Transverse colon (tissue), 4 donors: ENCODE measurements around the gene RIPOR3. TPM values are rescaled to one million over a fixed set of nuclear protein-coding genes. Genes with fewer than 3 reads are reported as not detected.

Experiments
- DNase-seq: peaks from one replicate; pipeline ENCODE4 v3.0.0-alpha.2; 2019
- H3K27ac ChIP-seq, 4 donors: fragments of 200-600 bp; sonication (generic); 2 replicates each; pipeline ENCODE4 v1.5.1; 2016 to 2018; ENCODE audit warnings: inconsistent platforms in 4 of 4
- H3K27me3 ChIP-seq: fragments of 200-600 bp; sonication (generic); 2 replicates; pipeline ENCODE4 v1.5.1; 2017; ENCODE audit warnings: inconsistent platforms
- H3K36me3 ChIP-seq, 4 donors: fragments of 200-600 bp; sonication (generic); 2 replicates each; pipeline ENCODE4 v1.5.1; 2017 to 2019; ENCODE audit warnings: inconsistent platforms in 4 of 4
- H3K4me1 ChIP-seq, 4 donors: fragments of 200-600 bp; sonication (generic); 2 replicates each; pipeline ENCODE4 v1.5.1; 2017 to 2020; ENCODE audit warnings: inconsistent platforms in 4 of 4
- H3K4me3 ChIP-seq, 4 donors: fragments of 200-600 bp; sonication (generic); 1 replicate in 1 of 4; 2 replicates in 3 of 4; pipeline versions ENCODE4 v1.5.1 to v1.6.1; 2017 to 2019; ENCODE audit warnings: inconsistent platforms in 4 of 4
- H3K9me3 ChIP-seq, 2 donors: fragments of 200-600 bp; sonication (generic); 2 replicates each; pipeline ENCODE4 v1.5.1; 2017 to 2019; ENCODE audit warnings: inconsistent platforms in 2 of 2
- EP300 ChIP-seq: sonication (generic); formaldehyde crosslinking; IDR thresholded peaks from one replicate; pipeline ENCODE4 v1.6.1; 2017; ENCODE audit warnings: antibody characterized with exemption, low read depth
- POLR2A ChIP-seq: fragments of 450-650 bp; IDR thresholded peaks from one replicate; pipeline ENCODE4 v1.6.1; 2016; ENCODE audit warnings: antibody characterized with exemption, mild to moderate bottlenecking, moderate library complexity
- POLR2AphosphoS5 ChIP-seq, 3 donors: sonication (generic); formaldehyde crosslinking; IDR thresholded peaks; one replicate each; pipeline ENCODE4 v1.6.1; 2016; ENCODE audit warnings: antibody characterized with exemption in 3 of 3
- whole genome bisulfite sequencing, 2 donors: methylation state at CpG; one replicate each; pipeline ENCODE4 v1.1.5; 2018; ENCODE audit warnings: low coverage in 1 of 2; 5-methylcytosine and 5-hydroxymethylcytosine counted together
- in situ Hi-C, 4 donors: fragments of 200-750 bp; cut with MboI; loops; one replicate each; pipeline versions ENCODE4 v1.15.0 to v1.15.1; 2017; ENCODE audit warnings: low sequenced_read_pairs in 3 of 4, low pct_ligation_motif_present in 1 of 4, low pct_unique_long_range_greater_than_20kb in 1 of 4
- intact Hi-C: fragments of 100-400 bp; cut with DNase I; formaldehyde crosslinking; loops from one replicate; pipeline ENCODE4 v1.15.1; 2023; ENCODE audit warnings: low total_unique reads
- total RNA-seq, 4 donors: library from RNA; depleted of rRNA; stranded (reverse); fragments of >200 nt; gene quantifications; one replicate each; pipeline ENCODE4 v1.1.0, GENCODE V29; 2016
- TF ChIP-seq, protein P1 (sequence below), 5 experiments: fragments of 200-600 bp in 3 of 5; fragments of 450-650 bp in 2 of 5; sonication (generic) in 3 of 5; IDR thresholded peaks; 1 replicate in 2 of 5; 2 replicates in 3 of 5; pipeline ENCODE4 v1.5.1; 2016 to 2017; ENCODE audit warnings: antibody characterized with exemption in 5 of 5, inconsistent platforms in 3 of 5, mild to moderate bottlenecking in 2 of 5, moderate library complexity in 1 of 5

RIPOR3 gene
- total RNA-seq, 4 donors from 2014 or later: 4.6 to 15.7 (median 8.7) TPM

DNA sequence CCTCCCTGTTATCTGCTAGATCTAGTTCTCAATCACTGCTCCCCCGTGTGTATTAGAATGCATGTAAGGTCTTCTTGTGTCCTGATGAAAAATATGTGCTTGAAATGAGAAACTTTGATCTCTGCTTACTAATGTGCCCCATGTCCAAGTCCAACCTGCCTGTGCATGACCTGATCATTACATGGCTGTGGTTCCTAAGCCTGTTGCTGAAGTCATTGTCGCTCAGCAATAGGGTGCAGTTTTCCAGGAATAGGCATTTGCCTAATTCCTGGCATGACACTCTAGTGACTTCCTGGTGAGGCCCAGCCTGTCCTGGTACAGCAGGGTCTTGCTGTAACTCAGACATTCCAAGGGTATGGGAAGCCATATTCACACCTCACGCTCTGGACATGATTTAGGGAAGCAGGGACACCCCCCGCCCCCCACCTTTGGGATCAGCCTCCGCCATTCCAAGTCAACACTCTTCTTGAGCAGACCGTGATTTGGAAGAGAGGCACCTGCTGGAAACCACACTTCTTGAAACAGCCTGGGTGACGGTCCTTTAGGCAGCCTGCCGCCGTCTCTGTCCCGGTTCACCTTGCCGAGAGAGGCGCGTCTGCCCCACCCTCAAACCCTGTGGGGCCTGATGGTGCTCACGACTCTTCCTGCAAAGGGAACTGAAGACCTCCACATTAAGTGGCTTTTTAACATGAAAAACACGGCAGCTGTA, 107.7 kb downstream of the RIPOR3 start:
- Histone ChIP-seq H3K27me3 (no peaks in the 10 kb centered on the region), H3K4me3 (no peak overlapping the region), H3K4me1 (peaks cover 0 to 5% (median 1%) of the 10 kb centered on the region in 4 donors), H3K9me3 (no peaks in the 10 kb centered on the region), H3K27ac (no peak overlapping the region), H3K36me3 (peaks cover 0 to 48% (median 15%) of the 10 kb centered on the region in 4 donors)
- TF ChIP-seq POLR2A (no peak), EP300 (no peak), POLR2AphosphoS5 (IDR thresholded peaks at IDR 0.05) (no peak)
- TF ChIP-seq, protein P1, sequence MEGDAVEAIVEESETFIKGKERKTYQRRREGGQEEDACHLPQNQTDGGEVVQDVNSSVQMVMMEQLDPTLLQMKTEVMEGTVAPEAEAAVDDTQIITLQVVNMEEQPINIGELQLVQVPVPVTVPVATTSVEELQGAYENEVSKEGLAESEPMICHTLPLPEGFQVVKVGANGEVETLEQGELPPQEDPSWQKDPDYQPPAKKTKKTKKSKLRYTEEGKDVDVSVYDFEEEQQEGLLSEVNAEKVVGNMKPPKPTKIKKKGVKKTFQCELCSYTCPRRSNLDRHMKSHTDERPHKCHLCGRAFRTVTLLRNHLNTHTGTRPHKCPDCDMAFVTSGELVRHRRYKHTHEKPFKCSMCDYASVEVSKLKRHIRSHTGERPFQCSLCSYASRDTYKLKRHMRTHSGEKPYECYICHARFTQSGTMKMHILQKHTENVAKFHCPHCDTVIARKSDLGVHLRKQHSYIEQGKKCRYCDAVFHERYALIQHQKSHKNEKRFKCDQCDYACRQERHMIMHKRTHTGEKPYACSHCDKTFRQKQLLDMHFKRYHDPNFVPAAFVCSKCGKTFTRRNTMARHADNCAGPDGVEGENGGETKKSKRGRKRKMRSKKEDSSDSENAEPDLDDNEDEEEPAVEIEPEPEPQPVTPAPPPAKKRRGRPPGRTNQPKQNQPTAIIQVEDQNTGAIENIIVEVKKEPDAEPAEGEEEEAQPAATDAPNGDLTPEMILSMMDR (IDR thresholded peaks at IDR 0.05): no peak
- in situ Hi-C loops: no loop called here
- no peak for DNase-seq
- 75 to 97% methylated on average over 1 to 15 of the region's 15 CpGs for WGBS, 2 donors
- intact Hi-C loops: no loop called here

GRCh38 chr20:50582591-50583234, 108.6 kb downstream of the RIPOR3 start:
- Histone ChIP-seq H3K27ac (no peak overlapping the region), H3K27me3 (no peaks in the 10 kb centered on the region), H3K4me3 (no peak overlapping the region), H3K9me3 (no peaks in the 10 kb centered on the region), H3K36me3 (peaks cover 0 to 52% (median 15%) of the 10 kb centered on the region in 4 donors), H3K4me1 (peaks cover 5 to 12% (median 7%) of the 10 kb centered on the region in 4 donors)
- WGBS, 2 donors: 87% methylated on average over 26 of the region's 26 CpGs; no CpG with 5 or more reads in 1 of the 2 donors
- intact Hi-C loops: no loop called here
- in situ Hi-C loops: no loop called here
- no peak for TF ChIP-seq EP300
- no peak for TF ChIP-seq POLR2A
- TF ChIP-seq, protein P1 (IDR thresholded peaks at IDR 0.05): no peak
- no peak for TF ChIP-seq POLR2AphosphoS5 (IDR thresholded peaks at IDR 0.05)
- DNase-seq: no peak

- in situ Hi-C loops: no loop called here
Observed at GRCh38 chr20:50582092-50582491, 109.2 kb downstream of the RIPOR3 start.

More at GRCh38 chr20:50582092-50582491, 109.2 kb downstream of the RIPOR3 start:
- TF ChIP-seq, protein P1 (IDR thresholded peaks at IDR 0.05): no peak
- TF ChIP-seq POLR2AphosphoS5 (IDR thresholded peaks at IDR 0.05): no peak
- TF ChIP-seq POLR2A: no peak
- no peak for TF ChIP-seq EP300
- Histone ChIP-seq H3K4me3 (no peak overlapping the region), H3K9me3 (no peaks in the 10 kb centered on the region), H3K27ac (no peak overlapping the region), H3K36me3 (peaks cover 0 to 52% (median 15%) of the 10 kb centered on the region in 4 donors), H3K27me3 (no peaks in the 10 kb centered on the region), H3K4me1 (peaks cover 9 to 18% (median 13%) of the 10 kb centered on the region in 4 donors)
- no peak for DNase-seq
- 77 to 100% methylated on average over 2 to 6 of the region's 6 CpGs for WGBS, 2 donors
- intact Hi-C loops: no loop called here
